Gastrocnemius medialis (tissue), 4 donors: Measurements from ENCODE around the gene JDP2. TPM values are rescaled to one million over a fixed set of nuclear protein-coding genes. Genes with fewer than 3 reads are reported as not detected.

ENCODE experiments used
- ATAC-seq, 2 donors: fragments of 150-250 bp; one replicate each; pipeline ENCODE4 v1.9.1; 2016
- DNase-seq, 2 donors: peaks; one replicate each; pipeline ENCODE4 v3.0.0-alpha.2; 2019
- H3K27ac ChIP-seq, 4 donors: fragments of 200-600 bp; sonication (generic); 1 replicate in 1 of 4; 2 replicates in 3 of 4; pipeline ENCODE4 v1.5.1; 2016 to 2018; ENCODE audit warnings: mild to moderate bottlenecking in 2 of 4, moderate library complexity in 1 of 4
- H3K27me3 ChIP-seq, 3 donors: fragments of 200-600 bp; sonication (generic) in 2 of 3; 1 replicate in 1 of 3; 2 replicates in 2 of 3; pipeline versions ENCODE4 v1.5.1 to v1.6.0; 2016 to 2019; ENCODE audit warnings: mild to moderate bottlenecking in 1 of 3, moderate library complexity in 1 of 3
- H3K36me3 ChIP-seq, 2 donors: fragments of 200-600 bp; sonication (generic) in 1 of 2; one replicate each; pipeline ENCODE4 v1.5.1; 2017 to 2018
- H3K4me1 ChIP-seq, 2 donors: fragments of 200-600 bp; sonication (generic) in 1 of 2; one replicate each; pipeline ENCODE4 v1.5.1; 2016 to 2017; ENCODE audit warnings: mild to moderate bottlenecking in 2 of 2
- H3K4me3 ChIP-seq, 4 donors: fragments of 200-600 bp; sonication (generic) in 3 of 4; 1 replicate in 1 of 4; 2 replicates in 3 of 4; pipeline ENCODE4 v1.5.1; 2016 to 2019; ENCODE audit warnings: mild to moderate bottlenecking in 2 of 4
- H3K9me3 ChIP-seq, 3 donors: fragments of 200-600 bp; sonication (generic) in 2 of 3; 1 replicate in 1 of 3; 2 replicates in 2 of 3; pipeline ENCODE4 v1.5.1; 2016 to 2019
- CTCF ChIP-seq, 5 experiments: fragments of 450-650 bp in 3 of 5; fragments of 200-600 bp in 2 of 5; sonication (generic) in 2 of 5; IDR thresholded peaks in 4 of 5; conservative IDR thresholded peaks in 1 of 5; 1 replicate in 4 of 5; 2 replicates in 1 of 5; pipeline ENCODE4 v1.5.1; 2016 to 2019; ENCODE audit warnings: antibody characterized with exemption in 5 of 5, mild to moderate bottlenecking in 3 of 5, moderate library complexity in 3 of 5
- POLR2A ChIP-seq, 2 donors: fragments of 450-650 bp; IDR thresholded peaks; one replicate each; pipeline ENCODE4 v1.6.1; 2017; ENCODE audit warnings: antibody characterized with exemption in 2 of 2, mild to moderate bottlenecking in 2 of 2, moderate library complexity in 2 of 2
- in situ Hi-C, 4 donors: fragments of 200-750 bp; cut with MboI; loops; one replicate each; pipeline versions ENCODE4 v1.15.0 to v1.8.0; 2017; ENCODE audit warnings: low sequenced_read_pairs in 4 of 4
- intact Hi-C: fragments of 100-400 bp; cut with DNase I; formaldehyde crosslinking; loops from one replicate; pipeline ENCODE4 v1.15.1; 2023; ENCODE audit warnings: low total_unique reads
- total RNA-seq, 4 donors: library from RNA; depleted of rRNA; stranded (reverse); fragments of >200 nt; gene quantifications; one replicate each; pipeline versions ENCODE4 v1.1.0 to v1.2.3, GENCODE V29; 2016

The JDP2 gene
- total RNA-seq, 4 donors from 2014 or later, result 17.3 to 80.2 (median 31.7) TPM

GRCh38 chr14:75391953-75392352, 35.9 kb upstream of the JDP2 start:
- H3K4me3 ChIP-seq, result no peak overlapping the region
- no peaks in the 10 kb centered on the region for H3K9me3 ChIP-seq
- in situ Hi-C loops (no loop called here), intact Hi-C loops (no loop called here)
- no peak overlapping the region for H3K27ac ChIP-seq
- ATAC-seq, result no peak
- no peaks in the 10 kb centered on the region for H3K27me3 ChIP-seq
- no peak for TF ChIP-seq POLR2A (IDR thresholded peaks at IDR 0.05)
- no peak for TF ChIP-seq CTCF (IDR thresholded peaks at IDR 0.05 in 4 of 5, conservative IDR thresholded peaks at IDR 0.05 in 1 of 5)
- DNase-seq, result no peak
- no peaks in the 10 kb centered on the region for H3K36me3 ChIP-seq
- no peaks in the 10 kb centered on the region for H3K4me1 ChIP-seq

DNA sequence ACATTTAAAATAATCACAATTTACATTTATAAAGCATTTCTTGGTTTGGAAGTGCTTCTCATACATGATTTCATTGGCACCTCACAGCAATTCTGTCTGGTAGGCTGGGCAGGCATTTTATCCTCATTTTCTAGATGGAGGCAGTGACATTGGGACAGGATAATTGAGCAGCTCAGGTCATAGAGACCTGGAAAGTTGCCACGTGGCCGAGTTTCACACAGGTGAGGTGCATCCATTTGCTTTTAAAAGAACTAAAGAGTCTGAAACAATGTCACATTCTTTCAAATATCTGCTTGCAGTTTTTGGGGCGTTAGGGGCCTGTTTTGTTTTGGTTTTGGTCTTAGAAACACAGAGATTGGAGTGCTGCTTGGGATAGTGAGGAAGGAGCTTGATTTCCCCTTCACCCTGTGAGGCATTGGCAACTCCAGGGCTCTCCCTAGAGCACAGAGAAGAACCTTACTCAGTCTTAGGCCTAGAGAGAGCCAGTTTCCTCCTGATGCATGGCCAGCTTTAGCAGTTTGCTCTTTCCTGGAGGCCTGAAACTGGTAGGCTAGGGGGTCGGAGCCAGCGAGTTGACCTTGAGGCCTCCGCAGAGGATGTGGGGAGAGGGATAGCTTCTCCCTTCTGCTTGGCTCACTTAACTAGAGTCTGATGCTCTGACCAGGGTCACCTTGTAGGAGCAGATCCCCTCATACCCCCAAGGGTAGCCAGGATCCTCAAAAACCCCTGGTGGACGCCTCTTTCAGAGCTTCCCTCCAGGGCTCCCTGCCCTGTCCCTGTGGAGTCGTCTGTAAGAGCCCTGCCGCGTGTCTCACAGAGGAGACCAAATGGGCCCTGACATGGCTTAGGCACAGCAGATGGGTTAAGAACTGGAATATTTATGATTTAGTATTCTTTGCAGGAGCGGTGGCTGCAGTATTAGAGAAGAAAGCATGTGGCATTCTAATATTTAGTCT, 34.9 kb upstream of the JDP2 start:
- intact Hi-C loops, result no loop called here
- Histone ChIP-seq H3K27ac (no peak overlapping the region), H3K4me1 (no peaks in the 10 kb centered on the region), H3K36me3 (no peaks in the 10 kb centered on the region), H3K27me3 (no peaks in the 10 kb centered on the region), H3K9me3 (no peaks in the 10 kb centered on the region), H3K4me3 (no peak overlapping the region)
- DNase-seq (no peak), ATAC-seq (no peak)
- no peak for TF ChIP-seq POLR2A (IDR thresholded peaks at IDR 0.05)
- TF ChIP-seq CTCF (IDR thresholded peaks at IDR 0.05 in 4 of 5, conservative IDR thresholded peaks at IDR 0.05 in 1 of 5), result no peak
- in situ Hi-C loops, result no loop called here

DNA sequence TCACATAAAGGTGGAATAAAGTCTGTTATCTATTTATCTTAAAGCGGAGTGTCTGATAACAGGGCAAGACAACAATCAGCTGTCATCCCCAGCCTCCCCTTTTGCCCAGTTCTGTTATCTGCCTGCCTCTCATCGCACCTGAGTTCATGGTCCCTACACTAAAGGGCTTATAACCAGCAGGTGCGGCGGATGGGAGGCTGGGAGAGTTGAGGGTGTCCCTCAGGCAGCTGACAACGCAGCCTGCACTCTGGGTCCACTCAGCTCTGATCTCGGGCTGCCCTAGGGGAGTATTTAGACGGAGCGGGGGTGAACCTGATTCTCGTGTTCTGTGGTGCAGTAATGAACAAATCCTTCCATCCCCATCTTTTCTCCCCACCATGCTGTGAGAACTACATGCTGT, 34.0 kb upstream of the JDP2 start:
- TF ChIP-seq CTCF (IDR thresholded peaks at IDR 0.05 in 4 of 5, conservative IDR thresholded peaks at IDR 0.05 in 1 of 5) (no peak), POLR2A (IDR thresholded peaks at IDR 0.05) (no peak)
- H3K27ac ChIP-seq, result no peak overlapping the region
- no peaks in the 10 kb centered on the region for H3K9me3 ChIP-seq
- DNase-seq, result no peak
- intact Hi-C loops (no loop called here), in situ Hi-C loops (no loop called here)
- ATAC-seq, result no peak
- no peaks in the 10 kb centered on the region for H3K27me3 ChIP-seq
- no peaks in the 10 kb centered on the region for H3K36me3 ChIP-seq
- no peak overlapping the region for H3K4me3 ChIP-seq
- no peaks in the 10 kb centered on the region for H3K4me1 ChIP-seq

DNA sequence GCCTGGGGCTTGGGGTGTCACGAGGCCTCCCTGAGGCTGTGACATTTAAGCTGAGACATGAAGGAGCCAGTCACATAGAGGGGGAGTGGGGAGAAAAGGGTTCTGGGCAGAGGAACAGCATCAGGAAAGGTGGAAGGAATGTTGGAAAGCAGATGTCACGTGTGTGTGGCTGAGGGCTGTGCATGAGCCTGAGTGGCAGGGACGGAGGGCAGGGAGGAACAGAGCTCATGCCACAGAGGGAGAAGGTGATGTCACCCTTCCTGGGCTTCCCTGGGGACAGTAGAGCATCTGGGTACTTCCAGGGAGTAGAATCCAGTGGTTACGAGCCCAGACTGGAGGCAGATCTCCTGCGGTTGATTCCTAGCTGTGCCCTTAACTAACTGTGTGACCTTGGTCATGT, 32.0 kb upstream of the JDP2 start:
- in situ Hi-C loops (no loop called here), intact Hi-C loops (no loop called here)
- H3K27ac ChIP-seq, result no peak overlapping the region

More for the DNA sequence above, 32.0 kb upstream of the JDP2 start:
- no peaks in the 10 kb centered on the region for H3K36me3 ChIP-seq
- ATAC-seq (no peak), DNase-seq (no peak)
- TF ChIP-seq CTCF (IDR thresholded peaks at IDR 0.05 in 4 of 5, conservative IDR thresholded peaks at IDR 0.05 in 1 of 5) (no peak), POLR2A (IDR thresholded peaks at IDR 0.05) (no peak)
- no peaks in the 10 kb centered on the region for H3K9me3 ChIP-seq
- peaks cover 11 to 16% of the 10 kb centered on the region in 2 donors for H3K4me1 ChIP-seq
- no peak overlapping the region for H3K4me3 ChIP-seq
- no peaks in the 10 kb centered on the region for H3K27me3 ChIP-seq
